Left ventricle myocardium superior (tissue), 1 donor: ENCODE results near the gene HASPIN. TPM values are rescaled to one million over a fixed set of nuclear protein-coding genes. Genes with fewer than 3 reads are reported as not detected.
A peak's percentile ranks its signal among the peaks of the same experiment; 100 is the strongest.
"Not testable (repeated sequence)": the region's sequence is repeated elsewhere in the genome, so short reads cannot be mapped to it uniquely, and the experiment has no call there.

Experiments
- ATAC-seq: fragments of 200-7000 bp; cut with Tn5 transposase; one replicate; pipeline ENCODE4 v1.9.1; 2020; ENCODE audit warnings: mild to moderate bottlenecking, moderate library complexity
- DNase-seq: peaks from one replicate; pipeline ENCODE4 v3.0.0-alpha.2; 2020
- intact Hi-C: fragments of 100-400 bp; cut with micrococcal nuclease; formaldehyde crosslinking; loops from one replicate; pipeline ENCODE4 v1.11.0; 2022
- total RNA-seq: library from RNA; stranded (reverse); fragmentation: NEBNext Ultra II Directional; extraction: Animal tissue kit (Norgen Biotek cat#: 25700); gene quantifications from one replicate; pipeline ENCODE4 v1.2.1, GENCODE V29; 2021
- donor health status: DM: no; HTN: yes; CAD: no; lungs with severe emphysema.

The HASPIN gene
- total RNA-seq, 1 donor from 2014 or later = 0.45 TPM

DNA sequence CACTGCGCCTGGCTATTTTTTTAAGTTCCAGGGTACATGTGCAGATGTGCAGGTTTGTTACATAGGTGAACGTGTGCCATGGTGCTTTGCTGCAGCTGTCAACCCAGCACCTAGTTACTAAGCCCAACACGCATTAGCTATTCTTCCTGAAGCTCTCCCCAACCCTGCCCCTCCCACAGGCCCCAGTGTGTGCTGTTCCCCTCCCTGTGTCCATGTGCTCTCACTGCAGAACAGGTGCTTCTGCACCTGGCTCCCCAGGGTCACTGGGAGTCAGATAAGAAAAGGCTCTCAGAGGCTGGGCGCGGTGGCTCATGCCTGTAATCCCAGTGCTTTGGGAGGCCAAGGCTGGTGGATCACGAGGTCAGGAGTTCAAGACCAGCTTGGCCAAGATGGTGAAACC lies 6.2 kb downstream of the HASPIN start:
- intact Hi-C loops = no loop called here
- DNase-seq (no peak), ATAC-seq (no peak)

- ATAC-seq (no peak), DNase-seq (no peak)
- intact Hi-C loops = no loop called here
Measured at GRCh38 chr17:3730881-3731429, 7.3 kb downstream of the HASPIN start.

DNA sequence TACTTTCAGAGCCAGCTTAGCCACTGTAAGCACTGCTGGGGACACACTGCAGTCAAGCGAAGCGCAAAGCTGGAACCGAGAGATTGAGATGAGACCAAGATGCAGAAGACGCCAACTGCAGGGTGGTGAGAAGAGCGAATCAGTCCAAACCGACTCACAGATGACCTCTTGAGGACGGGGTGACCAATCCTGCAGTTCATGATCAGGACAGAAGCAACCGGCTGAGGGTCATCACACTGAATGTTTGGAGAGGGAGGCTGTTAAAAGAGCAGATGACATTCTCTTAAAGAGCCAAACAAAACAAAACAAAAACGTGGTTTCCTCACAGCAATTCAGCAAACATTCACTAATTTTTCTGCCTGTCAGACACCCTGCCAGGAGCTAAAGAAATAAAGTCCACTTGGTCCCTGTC lies 8.5 kb downstream of the HASPIN start:
- ATAC-seq = peak; percentile 64
- no peak for DNase-seq
- intact Hi-C loops = no loop called here

- ATAC-seq, intact Hi-C loops, DNase-seq: not testable (repeated sequence)
Measured at GRCh38 chr17:3734911-3735276, 11.2 kb downstream of the HASPIN start.

GRCh38 chr17:3735515-3735914 lies 11.8 kb downstream of the HASPIN start:
- intact Hi-C loops = no loop called here
- DNase-seq (no peak), ATAC-seq (no peak)

DNA sequence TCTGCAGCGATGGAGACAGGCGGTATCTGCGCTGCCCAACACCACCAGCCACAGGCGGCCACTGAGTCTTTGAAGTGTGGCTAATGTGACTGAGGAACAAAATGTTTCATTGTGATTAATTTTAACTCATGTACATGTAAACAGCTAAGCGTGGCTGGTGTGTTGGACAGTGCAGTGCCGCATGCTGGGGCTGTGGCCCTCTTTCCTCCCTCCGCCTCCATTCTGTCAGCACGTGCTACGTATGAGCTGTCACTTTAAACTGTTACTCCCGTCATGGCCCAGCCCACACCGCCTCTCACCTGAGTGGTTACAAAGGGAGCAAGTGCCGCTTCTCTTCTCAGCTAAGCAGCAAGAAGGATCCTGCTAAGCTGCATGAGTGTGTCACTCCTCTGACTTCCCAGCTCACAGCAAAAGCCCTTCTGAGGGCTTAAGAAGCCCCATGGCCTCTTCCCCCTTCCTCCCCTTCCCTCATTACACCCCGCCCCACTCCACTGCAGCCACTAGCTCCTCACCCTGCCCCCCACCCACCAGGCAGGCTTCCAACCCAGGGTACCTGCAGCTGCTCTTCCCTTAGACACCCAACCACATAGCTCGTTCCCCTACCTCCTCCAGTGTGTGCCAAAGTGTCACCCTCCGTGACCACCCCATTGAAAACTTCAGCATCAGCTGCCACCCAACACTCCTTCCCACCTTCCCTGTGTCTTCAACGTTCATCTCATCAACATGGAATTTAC lies 15.0 kb downstream of the HASPIN start:
- ATAC-seq (peak; percentile 61), DNase-seq (no peak)
- intact Hi-C loops = no loop called here

- intact Hi-C loops = no loop called here
- ATAC-seq (no peak), DNase-seq (no peak)
Measured at GRCh38 chr17:3739422-3740124, 15.9 kb downstream of the HASPIN start.

GRCh38 chr17:3740611-3741073 lies 16.9 kb downstream of the HASPIN start:
- intact Hi-C loops = no loop called here
- no peak for ATAC-seq
- no peak for DNase-seq

DNA sequence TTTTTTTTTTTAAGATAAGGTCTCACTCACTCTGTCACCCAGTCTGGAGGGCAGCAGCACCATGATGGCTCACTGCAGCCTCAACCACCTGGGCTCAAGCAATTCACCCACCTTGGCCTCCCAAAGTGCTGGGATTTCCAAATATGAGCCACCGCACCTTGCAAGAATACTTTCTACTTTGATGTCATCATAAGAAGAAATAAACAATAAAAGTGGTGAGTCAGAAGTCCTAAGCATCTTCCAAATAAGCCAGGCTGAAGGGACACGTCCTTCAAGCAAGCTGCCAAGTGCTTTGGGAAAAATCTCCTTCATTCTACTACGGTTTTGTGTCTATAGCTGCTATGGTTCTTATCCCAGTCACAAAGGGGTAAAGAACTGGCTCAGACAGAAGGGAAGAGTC lies 20.3 kb downstream of the HASPIN start:
- ATAC-seq (no peak), DNase-seq (no peak)
- intact Hi-C loops = no loop called here

DNA sequence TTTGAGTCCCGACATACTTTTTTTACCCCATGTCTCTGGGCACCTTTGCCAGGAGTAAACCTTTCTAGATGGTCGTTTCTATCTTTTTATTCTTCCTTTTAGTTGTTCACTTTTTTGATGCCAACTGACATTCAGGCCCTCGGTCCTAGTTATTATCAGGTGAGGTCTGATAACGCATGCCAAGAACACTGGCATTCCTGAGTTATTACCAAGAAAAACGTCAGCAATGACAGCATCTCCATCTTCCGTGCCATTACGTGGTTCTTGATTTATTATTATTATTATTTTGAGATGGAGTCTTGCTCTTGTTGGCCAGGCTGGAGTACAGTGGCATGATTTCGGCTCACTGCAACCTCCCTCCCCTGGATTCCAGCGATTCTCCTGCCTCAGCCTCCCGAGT lies 21.4 kb downstream of the HASPIN start:
- no peak for ATAC-seq
- intact Hi-C loops = no loop called here
- no peak for DNase-seq

DNA sequence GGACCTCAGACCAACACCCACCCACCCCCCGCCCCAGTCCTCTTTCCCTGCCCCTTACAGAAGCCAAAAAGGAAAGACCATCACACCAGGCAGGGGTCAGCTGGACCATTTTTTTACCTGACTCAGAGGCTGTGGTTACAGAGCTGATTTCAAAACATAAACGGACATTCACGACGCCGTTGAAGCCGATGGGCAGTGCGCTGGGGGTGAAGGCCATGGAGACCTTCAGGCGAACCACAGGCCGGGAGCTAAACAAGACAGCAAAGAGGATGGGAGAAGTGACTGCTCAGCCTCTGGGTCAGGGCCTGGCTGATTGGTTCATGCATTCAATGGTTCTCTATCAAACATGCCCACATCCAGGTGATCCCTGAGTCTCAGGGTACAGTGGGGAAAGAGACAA lies 24.1 kb downstream of the HASPIN start:
- no peak for DNase-seq
- intact Hi-C loops = no loop called here
- no peak for ATAC-seq

- ATAC-seq (no peak), DNase-seq (no peak)
- intact Hi-C loops = no loop called here
Measured at GRCh38 chr17:3748576-3748975, 24.9 kb downstream of the HASPIN start.

GRCh38 chr17:3750296-3750695 lies 26.6 kb downstream of the HASPIN start:
- DNase-seq (no peak), ATAC-seq (no peak)
- intact Hi-C loops = no loop called here

DNA sequence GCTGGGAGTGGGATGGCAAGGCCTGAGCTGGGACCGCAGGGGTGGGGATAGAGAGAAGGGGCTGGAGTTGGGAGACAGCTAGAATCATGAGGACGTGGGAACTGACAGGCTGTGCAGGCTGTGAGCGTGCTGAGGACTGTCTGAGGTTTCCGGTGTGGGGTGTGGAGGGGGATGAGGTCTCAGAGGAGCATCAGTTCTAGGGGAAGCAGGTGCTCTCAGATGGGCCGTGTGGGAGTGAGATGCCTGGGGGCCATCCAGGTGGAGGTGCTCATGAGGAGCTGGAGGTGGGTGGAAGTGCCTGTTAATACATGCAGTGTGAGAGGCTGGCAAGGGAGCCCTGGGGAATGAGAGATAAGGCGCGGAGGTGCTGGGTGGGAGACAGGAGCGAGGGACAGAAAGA lies 27.2 kb downstream of the HASPIN start:
- DNase-seq (no peak), ATAC-seq (no peak)
- intact Hi-C loops = no loop called here

DNA sequence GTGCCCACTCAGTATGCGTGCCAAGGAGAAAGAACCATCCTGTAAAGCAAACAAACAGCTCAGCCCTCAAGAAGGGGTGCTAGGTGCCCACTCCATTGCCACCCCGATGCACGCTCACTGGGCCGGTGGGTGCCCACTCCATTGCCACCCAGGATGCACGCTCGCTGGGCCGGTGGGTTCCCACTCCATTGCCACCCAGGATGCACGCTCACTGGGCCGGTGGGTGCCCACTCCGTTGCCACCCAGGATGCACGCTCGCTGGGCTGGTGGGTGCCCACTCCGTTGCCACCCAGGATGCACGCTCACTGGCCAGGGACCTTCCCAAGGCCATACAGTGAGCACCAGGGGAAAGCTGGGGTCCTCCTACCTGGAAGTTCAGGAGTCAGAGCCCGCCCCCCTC lies 28.1 kb downstream of the HASPIN start:
- no peak for DNase-seq
- ATAC-seq = no peak
- intact Hi-C loops = no loop called here

DNA sequence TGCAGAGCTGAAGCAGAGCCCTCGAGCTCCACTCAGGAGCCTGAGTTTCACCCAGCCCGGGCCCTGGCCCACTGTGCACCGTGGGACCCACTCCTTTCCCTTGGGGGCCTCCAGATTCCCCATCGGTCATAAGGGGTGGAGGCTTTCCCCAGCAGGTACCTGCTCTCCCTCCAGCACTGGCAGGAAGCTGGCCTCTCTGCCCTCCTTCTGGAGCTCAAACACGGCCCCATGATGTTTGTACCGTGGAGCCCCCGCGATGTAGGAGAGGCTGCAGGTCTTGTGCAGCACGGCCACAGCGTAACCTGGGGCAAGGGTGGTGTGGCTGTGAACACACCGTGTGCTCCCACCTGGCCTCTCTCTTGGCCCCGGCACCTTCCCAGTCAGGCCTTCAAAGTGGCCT lies 29.9 kb downstream of the HASPIN start:
- DNase-seq (no peak), ATAC-seq (no peak)
- intact Hi-C loops = no loop called here

DNA sequence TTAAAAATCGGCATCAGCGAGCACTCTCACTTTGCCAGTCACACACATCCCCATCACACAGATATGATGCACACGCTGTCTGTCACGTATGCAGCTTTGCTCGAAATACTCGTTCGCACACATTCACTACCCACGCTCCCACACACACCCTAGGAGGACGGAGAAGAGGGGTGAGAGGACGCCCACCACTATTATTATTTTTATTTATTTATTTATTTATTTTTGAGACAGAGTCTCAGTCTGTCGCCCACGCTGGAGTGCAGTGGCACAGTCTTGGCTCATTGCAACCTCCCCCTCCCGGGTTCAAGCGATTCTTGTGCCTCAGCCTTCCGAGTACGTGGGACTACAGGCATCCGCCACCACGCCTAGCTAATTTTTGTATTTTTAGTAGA lies 30.4 kb downstream of the HASPIN start:
- ATAC-seq (no peak), DNase-seq (no peak)
- intact Hi-C loops = no loop called here

GRCh38 chr17:3754458-3755334 lies 31.0 kb downstream of the HASPIN start:
- intact Hi-C loops = no loop called here
- DNase-seq (peak; percentile 49), ATAC-seq (peak; percentile 73)

GRCh38 chr17:3755335-3756030 lies 31.8 kb downstream of the HASPIN start:
- ATAC-seq (no peak), DNase-seq (no peak)
- intact Hi-C loops = no loop called here
